ENCODE data around the gene MAP3K4.

Gene MAP3K4, protein sequence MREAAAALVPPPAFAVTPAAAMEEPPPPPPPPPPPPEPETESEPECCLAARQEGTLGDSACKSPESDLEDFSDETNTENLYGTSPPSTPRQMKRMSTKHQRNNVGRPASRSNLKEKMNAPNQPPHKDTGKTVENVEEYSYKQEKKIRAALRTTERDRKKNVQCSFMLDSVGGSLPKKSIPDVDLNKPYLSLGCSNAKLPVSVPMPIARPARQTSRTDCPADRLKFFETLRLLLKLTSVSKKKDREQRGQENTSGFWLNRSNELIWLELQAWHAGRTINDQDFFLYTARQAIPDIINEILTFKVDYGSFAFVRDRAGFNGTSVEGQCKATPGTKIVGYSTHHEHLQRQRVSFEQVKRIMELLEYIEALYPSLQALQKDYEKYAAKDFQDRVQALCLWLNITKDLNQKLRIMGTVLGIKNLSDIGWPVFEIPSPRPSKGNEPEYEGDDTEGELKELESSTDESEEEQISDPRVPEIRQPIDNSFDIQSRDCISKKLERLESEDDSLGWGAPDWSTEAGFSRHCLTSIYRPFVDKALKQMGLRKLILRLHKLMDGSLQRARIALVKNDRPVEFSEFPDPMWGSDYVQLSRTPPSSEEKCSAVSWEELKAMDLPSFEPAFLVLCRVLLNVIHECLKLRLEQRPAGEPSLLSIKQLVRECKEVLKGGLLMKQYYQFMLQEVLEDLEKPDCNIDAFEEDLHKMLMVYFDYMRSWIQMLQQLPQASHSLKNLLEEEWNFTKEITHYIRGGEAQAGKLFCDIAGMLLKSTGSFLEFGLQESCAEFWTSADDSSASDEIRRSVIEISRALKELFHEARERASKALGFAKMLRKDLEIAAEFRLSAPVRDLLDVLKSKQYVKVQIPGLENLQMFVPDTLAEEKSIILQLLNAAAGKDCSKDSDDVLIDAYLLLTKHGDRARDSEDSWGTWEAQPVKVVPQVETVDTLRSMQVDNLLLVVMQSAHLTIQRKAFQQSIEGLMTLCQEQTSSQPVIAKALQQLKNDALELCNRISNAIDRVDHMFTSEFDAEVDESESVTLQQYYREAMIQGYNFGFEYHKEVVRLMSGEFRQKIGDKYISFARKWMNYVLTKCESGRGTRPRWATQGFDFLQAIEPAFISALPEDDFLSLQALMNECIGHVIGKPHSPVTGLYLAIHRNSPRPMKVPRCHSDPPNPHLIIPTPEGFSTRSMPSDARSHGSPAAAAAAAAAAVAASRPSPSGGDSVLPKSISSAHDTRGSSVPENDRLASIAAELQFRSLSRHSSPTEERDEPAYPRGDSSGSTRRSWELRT (N-terminal part only)

DNA sequence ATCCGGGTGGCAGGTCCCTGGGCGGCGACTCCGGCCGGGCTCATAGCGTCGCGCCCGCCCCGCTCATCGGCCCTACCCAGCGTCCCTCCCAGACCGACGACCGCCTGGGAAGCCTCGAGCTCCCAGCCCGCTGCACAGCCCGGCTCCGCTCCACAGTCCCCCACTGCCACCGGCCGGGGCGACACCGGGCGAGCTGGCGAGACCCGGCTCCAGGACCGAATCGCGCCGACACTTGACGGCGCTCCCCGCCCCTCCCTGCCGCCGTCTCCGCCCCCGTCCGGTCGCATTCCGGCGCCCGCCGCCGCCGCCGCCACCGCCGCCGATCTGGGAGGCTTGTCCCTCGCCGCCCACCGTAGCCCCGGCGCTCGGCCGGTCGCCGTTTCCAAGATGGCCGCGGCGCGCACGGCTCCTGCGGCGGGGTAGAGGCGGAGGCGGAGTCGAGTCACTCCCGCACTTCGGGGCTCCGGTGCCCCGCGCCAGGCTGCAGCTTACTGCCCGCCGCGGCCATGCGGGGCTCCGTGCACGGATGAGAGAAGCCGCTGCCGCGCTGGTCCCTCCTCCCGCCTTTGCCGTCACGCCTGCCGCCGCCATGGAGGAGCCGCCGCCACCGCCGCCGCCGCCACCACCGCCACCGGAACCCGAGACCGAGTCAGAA lies at the start of gene MAP3K4:
Gene MAP3K4, plus strand, starts transcription at position 364 of the 655 bp plus-strand sequence. Its CDS starts 163 bp downstream, at position 527.
- no peak for FAIRE-seq
- DNase-seq (ENCODE audit: low spot score): peak; percentile 84

DNA sequence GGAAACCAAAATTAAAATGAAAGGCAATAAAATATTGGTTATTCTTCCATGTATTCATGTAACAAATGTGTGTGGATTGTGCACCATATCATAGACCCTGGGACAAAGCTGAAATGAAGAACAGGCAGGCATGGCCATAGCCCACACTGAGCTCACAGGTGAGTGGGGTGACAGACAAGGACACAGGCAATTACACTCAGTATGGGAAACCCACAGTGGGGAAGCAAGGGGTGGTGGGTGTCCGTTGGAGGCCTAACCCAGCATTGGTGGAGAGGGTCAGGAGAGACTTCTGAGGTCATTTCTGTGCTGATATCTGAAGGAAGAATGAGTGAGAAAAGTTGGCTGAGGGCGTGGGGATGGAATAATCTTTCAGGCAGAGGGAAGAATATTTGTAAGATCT lies 47.6 kb upstream of the MAP3K4 start:
- no peak for DNase-seq (ENCODE audit: low spot score)
- no peak for FAIRE-seq

DNA sequence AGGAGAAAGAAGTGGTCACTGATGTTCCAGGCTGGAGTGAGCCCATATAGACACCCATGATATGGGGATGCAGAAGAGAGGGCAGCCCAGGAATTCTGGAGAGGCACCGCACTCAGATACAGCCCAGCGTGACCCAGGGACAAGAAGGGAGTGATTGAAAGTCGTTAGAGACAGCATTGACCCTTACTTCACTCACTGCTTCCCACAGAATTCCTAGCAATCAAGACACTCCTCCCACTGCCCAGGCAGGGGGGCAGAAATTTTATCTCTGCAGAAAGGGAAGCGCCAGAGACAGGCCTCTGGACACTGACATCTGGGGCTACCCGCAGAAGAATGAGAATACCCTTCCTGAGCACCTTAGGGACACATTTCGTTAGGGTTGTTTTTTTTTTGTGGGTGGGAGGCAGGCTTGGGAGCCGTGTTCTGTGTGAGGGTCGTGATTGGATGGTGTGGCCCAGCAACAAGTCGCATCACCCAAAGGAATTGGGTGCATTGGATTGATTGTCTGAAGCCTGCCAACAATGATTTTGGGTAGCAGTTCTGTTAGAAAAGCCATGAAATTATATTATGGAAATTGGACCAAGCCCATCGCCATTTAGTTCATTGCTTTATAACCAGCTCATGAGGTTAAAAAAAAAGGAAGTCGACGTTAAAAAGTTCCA lies 45.9 kb upstream of the MAP3K4 start:
- FAIRE-seq (no peak), DNase-seq (ENCODE audit: low spot score) (no peak)

DNA sequence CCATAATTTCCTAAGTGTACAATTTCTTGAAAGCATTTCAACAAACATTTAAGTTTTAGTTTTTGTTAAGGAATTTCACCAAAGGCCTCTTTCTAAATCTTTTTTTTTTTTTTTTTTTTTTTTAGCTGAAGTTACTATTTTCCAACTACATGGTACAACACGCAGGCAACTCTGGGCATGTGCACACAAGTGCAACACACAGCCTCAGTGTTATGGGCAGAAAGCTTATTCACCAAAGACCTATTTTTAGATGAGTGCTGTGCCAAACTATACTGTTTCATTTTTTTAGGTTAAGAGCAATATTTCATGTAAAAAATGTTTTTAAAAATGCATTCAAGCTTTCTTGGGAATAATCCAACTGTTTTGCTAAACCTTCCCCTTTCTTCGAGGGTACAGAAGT lies 42.0 kb upstream of the MAP3K4 start:
- FAIRE-seq (no peak), DNase-seq (ENCODE audit: low spot score) (no peak)

DNA sequence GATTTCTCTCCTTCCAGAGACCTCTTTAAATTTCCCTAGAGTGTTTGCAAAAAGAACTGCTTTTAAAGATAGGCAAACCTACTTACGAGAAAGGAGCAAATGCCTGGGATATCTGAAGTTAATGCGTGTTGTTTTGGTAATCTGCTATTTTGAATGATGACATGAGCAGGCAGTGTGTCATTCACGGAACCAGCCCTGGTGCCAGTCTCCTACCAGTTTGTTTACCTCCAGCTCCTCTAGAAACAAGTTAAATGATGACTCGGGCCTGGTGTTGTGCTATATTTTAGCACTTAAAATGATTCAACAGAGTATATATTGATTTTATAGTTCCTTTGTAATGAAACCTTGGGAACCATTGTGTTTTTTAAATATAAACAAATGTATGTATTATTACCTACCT lies 41.1 kb upstream of the MAP3K4 start:
- FAIRE-seq (no peak), DNase-seq (ENCODE audit: low spot score) (no peak)

DNA sequence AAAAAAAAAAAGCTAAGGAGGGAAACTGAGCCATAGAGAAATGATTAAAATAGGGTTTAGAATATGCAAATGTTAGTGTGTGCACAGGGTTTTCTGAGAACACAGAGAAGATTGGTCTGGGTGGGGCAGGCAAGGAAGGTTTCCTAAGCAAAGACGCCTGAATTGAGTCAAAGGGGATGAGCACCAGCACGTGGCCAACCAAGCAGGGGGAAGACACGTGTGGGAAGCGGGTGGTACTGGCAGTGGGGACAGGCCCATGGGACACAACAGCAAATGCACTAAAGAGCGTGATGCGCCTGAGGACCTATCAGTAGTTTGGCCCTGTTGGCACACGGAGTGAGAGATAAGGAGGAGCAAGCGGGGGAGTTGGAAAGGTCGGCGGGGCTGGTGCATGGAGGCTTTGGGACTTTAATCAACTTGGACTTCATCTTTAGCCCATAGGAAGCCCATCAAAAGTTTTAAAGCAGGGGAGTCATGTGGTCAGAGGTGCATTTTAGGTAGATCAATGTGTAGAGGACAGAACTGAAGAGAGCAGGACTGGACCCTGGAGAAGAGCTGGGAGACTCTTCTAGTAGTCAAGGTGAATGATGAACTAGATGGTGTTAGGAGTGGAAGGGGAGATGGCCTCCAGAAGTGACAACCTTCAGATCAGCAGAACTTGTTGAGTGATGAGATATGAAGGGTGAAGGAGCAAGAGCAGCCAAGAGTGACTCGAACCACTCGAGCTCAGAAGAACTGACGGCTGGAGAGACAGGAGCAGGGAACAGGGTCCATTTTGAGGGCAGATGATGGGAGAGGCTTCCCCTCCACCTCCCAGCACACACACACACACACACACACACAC lies 40.2 kb upstream of the MAP3K4 start:
- FAIRE-seq: no peak
- DNase-seq (ENCODE audit: low spot score): no peak

DNA sequence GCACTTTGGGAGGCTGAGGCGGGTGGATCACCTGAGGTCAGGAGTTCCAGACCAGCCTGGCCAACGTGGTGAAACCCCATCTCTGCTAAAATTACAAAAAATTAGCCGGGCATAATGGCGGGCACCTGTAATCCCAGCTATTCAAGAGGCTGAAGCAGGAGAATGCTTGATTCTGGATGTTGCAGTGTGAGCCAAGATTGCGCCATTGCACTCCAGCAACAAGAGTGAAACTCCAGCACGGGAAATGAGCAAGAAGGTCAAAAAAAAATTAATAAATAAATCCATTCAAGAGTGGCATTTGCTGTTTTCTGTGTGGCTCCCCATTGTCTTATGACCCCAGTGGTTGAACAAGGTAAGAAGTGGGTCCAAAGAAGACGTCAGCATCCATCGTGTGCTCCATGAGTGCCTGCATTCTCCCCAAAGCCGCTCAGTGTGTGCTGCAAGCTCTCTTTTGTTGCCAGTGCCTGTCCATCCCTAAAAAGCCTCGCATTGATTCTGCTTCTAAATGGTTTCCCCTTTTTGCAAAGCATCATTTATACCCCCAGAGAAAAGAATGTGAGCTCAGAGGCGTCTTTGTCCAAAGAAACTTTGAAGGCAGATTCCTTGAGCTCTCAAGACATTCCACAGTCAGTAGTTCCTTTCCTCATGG lies 38.8 kb upstream of the MAP3K4 start:
- FAIRE-seq: no peak
- DNase-seq (ENCODE audit: low spot score): no peak

DNA sequence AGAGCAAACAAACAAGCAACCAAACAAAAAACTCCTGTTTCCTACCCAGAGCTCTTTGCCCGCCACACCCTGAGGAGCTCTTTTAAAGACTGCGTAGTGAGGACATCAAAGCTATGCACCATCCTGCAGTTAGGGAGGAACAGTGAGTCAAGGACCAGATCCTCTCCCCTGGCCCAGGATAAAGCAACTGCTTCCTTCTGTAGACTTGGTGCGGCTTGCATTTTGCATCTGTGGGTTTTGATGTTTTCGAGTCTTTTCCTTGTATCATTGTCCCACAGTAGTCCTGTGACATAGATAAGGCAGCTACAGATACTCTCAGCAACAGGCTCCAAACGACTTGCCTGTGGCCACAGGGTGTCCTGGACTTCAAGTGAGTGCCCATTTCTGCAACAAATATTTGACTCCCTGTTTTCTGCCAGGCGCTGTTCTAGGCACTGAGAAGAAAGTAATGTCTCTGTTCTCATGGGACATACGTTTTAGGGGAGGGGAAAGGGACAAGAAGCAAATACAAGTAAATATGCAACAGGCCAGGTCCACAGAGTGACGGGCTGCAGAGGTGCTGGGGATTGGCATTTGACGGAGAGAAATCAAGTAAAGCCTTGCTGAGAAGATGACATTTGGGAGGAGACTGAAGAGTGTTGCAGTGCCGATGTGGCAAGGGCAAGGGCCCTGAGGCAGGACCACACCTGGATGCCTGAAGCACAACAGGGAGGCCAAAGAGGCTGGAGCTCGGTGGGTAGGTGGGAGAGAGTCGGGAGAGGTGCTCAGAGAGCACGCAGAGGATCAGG lies 35.9 kb upstream of the MAP3K4 start:
- no peak for DNase-seq (ENCODE audit: low spot score)
- FAIRE-seq: no peak

DNA sequence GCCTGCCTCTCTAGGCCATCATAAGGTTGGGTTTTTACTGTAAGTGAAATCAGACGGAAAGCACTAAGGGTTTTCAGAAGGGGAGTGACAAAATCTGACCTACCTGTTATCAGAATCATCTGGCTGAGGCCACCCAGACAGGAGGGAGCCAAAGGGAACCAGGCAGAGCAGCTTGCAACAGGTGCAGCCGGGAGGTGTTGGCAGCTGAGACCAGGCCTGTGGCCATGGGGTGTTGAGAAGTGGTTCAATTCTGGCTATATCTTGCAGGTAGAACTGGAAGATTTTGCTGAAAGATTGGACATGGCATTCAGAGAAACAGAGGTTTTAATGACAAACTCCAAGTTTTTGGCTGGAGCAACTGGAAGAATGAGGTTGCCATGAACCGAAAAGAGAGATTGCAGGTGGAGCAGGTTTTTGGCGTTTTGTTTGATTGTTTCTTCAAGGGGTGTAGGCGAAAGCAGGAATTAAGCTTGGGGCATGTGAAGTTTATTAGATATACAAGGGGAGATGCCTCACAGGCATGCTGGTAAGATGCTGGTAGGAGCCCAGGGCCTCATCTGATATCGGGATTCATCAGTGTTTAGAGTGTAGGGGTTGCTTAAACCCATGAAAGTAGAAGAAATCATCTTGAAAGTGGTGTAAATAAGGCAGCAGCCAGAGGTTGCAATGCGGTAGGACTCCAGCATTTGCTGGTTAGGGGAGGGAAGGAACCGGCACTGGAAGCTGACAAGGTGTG lies 35.1 kb upstream of the MAP3K4 start:
- no peak for DNase-seq (ENCODE audit: low spot score)
- no peak for FAIRE-seq

DNA sequence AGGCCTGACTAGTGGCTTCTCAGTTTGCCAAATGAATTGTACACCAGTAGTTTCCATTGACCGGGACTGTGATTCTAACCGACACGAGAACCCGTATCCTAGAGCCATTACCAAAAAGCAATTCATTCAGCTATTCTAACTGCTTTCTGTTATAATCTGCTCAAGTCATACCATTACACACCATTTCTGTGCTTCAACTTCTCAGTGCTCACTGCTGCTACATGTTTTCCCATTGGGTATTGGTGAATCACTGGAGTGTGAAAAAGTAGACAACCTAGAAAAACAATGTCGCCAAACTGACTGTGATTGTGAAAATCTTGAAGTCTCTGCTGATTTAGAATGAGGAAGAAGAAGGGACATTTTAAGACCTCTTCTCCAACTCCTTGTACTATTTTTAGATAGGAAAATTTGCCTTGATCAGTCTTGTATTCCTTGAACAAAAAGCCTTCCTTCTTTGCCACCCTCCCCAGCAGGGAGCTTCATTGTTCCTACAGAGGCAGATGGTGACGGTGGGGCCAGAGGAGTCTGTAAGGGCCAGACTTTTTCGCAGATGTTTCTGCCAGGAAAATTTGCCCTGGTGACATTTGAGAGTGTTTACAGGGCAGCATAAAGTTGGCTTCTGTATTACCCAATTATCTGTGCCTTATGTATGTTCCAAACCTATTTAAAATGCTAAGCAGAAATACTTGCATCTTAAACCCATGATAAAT lies 31.7 kb upstream of the MAP3K4 start:
- DNase-seq (ENCODE audit: low spot score): no peak
- no peak for FAIRE-seq

DNA sequence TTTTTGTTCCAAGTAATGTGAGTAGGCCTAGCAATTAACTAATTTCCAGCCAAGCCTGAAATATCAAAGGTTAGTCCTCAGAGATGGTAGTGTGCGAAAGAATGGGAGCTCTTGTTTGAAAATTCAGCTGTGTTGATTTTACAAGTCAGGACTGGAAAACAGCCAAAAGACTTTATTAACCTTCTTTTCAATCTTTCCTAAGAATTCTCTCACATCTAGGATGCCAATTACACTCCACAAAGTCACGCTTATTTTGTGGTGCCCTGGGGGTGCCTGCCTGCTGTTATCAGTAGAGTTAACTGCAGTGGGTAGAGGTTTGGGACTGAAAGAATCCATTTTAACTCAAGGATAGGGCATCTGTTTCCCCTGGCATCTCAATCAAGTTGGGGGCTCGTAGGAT lies 30.7 kb upstream of the MAP3K4 start:
- FAIRE-seq: no peak
- DNase-seq (ENCODE audit: low spot score): no peak

DNA sequence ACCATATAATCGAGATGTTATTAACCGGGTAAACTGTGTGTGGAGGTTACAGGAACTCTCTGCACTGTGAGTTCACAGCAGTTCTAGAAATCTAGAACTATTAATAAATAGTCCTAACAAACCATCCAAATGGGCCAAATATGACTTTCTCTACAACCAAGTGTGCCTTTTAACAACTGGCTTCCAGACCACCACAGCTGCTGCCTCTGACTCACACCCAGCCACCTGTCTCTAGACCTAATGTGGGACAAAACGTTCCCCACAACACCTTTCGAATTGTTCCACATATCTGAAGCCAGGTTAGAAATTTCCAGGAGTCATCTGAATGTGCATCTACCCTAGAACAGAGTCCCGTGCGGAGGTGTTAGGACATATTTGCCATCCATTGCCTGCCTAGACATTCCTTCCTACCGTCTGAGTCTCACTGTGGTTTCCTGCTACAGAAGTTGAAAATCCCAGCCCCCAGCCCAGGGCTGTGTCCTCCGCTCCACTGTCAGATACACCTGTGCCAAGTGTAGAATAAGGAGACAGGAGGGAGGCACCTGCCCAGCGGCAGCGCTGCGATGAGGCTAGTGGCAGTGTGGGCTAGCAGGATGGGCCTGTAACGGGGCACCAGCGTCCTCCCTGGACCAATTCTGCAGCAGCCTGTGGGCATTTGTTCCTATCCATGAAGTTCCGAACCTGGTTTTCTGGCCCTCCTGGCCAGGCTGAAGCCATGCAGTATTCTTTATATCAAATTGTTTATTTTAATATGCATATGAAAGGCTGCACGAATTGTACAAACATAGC lies 28.5 kb upstream of the MAP3K4 start:
- DNase-seq (ENCODE audit: low spot score) (no peak), FAIRE-seq (no peak)

DNA sequence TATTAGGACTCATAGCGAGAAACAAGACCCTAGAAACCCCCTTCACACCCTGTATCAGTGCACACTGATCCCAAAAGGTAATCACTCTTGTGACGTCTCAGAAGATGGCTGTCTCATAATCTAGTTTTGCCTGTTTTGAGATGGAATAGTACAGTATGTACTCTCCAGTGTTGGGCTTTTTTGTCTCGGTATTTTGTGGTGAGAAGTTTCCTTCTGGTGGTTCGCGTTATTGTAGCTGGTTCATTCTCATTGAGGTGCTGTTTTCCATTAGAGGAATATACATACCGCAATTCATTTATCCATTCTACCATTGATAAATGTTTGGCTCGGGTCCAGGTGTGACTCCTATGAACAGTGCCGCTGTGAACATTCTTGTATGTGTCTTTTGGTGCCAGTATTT lies 27.9 kb upstream of the MAP3K4 start:
- DNase-seq (ENCODE audit: low spot score) (no peak), FAIRE-seq (no peak)

DNA sequence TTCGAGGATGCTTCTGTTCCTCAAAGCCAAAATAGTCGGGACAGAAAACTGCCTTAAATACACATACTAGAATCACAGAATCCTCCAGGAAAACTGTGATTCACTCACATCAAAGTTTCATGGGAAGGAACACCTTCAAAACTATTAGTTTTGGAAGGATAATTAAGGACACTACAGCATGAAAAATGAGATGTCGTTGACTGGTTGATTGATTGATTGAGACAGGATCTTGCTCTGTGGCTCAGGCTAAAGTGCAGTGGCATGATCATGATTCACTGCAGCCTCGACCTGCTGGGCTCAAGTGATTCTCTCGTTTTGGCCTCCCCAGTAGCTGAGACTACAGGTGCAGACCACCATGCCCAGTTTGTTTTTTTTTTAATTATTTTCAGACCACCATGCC lies 25.7 kb upstream of the MAP3K4 start:
- DNase-seq (ENCODE audit: low spot score): no peak
- FAIRE-seq: no peak

DNA sequence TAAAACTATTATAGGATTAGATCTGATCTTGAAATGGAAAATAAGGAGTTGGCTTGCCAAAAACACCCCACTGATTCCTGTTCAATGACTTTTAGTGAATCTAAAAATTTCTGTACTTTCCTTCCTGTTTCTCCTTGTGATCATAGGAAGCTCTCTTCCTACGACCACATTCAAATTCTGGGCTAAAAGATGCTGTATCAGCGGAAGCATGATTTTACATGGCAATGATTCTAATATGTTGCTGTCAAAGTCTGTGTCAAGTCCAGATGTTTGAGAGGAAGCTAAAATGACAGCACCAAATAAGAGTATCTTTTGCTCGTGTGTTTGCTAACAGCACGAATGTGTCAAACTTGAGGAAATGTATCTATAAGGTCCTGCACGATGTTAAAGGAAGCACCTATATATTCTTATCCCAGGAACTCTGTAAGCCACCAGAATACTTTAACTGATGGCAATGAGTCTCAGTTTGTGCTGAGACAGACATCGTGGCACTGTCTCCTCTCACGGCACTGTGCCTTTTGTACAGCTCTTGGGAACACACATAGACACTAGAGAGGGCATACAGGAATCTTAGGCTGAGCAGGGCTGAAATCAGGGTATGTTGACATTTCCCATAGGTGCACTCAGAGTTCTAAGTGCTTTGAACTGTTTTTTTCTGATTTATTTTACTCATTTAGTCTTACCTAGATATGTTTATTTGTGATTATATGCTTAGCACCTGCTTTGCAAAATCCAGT lies 24.9 kb upstream of the MAP3K4 start:
- FAIRE-seq (no peak), DNase-seq (ENCODE audit: low spot score) (no peak)

DNA sequence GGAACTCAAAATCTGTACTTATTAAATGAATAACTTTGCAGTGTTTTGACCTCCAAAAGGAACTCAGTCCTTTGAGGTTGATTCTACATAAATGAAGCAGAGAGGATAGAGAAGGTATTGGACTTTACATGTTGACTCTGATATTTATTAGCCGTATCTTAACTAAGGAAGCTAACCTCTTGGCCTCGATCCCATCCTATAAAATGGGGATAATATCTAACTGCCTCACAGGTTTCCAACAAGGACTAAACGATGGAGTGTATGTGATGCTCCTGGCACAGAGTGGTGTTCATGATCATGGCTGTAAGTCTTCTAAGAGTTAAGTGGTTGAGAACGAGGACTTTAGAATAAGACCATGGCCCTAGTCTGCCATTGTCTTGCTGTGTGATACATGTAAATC lies 24.2 kb upstream of the MAP3K4 start:
- FAIRE-seq: no peak
- no peak for DNase-seq (ENCODE audit: low spot score)
